Keratinocyte (primary cell): ENCODE results near the gene SMOC1. TPM values are rescaled to one million over a fixed set of nuclear protein-coding genes. Genes with fewer than 3 reads are reported as not detected.

Experiments
- DNase-seq: peaks from one replicate; pipeline ENCODE4 v3.0.0-alpha.2; 2011; ENCODE audit warnings: low read depth, missing footprints, low spot score
- FAIRE-seq: peaks from 2 replicates; lab custom pipeline; 2011; peaks lifted over from hg19 to GRCh38; lab: Jason Lieb, UNC
- H2AFZ ChIP-seq: 2 replicates; pipeline ENCODE4 v1.6.0; 2012; ENCODE audit warnings: low read length, control low read depth, inconsistent platforms; ENCODE audit not compliant: control insufficient read depth
- H3K27ac ChIP-seq: 2 replicates; pipeline ENCODE4 v1.5.1; 2011; ENCODE audit warnings: low read length; ENCODE audit not compliant: control insufficient read depth, insufficient read depth
- H3K27me3 ChIP-seq: 3 replicates; pipeline ENCODE4 v1.6.0; 2011; ENCODE audit warnings: low read length; ENCODE audit not compliant: control insufficient read depth, insufficient read depth; ENCODE audit errors: extremely low read depth
- H3K36me3 ChIP-seq, 2 experiments: 2 replicates in 1 of 2; 3 replicates in 1 of 2; pipeline ENCODE4 v1.5.1; 2011; ENCODE audit warnings: low read length in 2 of 2, mild to moderate bottlenecking in 1 of 2; ENCODE audit not compliant: control insufficient read depth in 2 of 2, insufficient read depth in 2 of 2; ENCODE audit errors: extremely low read depth in 1 of 2
- H3K4me1 ChIP-seq: 3 replicates; pipeline ENCODE4 v1.5.1; 2011; ENCODE audit warnings: low read length; ENCODE audit not compliant: control insufficient read depth, insufficient read depth; ENCODE audit errors: extremely low read depth
- H3K4me2 ChIP-seq: 3 replicates; pipeline ENCODE4 v1.6.0; 2011; ENCODE audit warnings: low read depth, low read length; ENCODE audit not compliant: control insufficient read depth, insufficient read depth; ENCODE audit errors: extremely low read depth
- H3K4me3 ChIP-seq, 3 experiments: fragments of 200-600 bp in 1 of 3; sonication (generic) in 1 of 3; 2 replicates in 2 of 3; 3 replicates in 1 of 3; pipeline ENCODE4 v1.5.1; 2011 to 2016; ENCODE audit warnings: low read length in 3 of 3, mild to moderate bottlenecking in 3 of 3, control low read depth in 2 of 3, inconsistent platforms in 1 of 3, low read depth in 1 of 3, mixed read lengths in 1 of 3, mixed run types in 1 of 3, moderate library complexity in 1 of 3; ENCODE audit not compliant: control insufficient read depth in 2 of 3, insufficient read depth in 2 of 3; ENCODE audit errors: extremely low read depth in 1 of 3
- H3K79me2 ChIP-seq: 2 replicates; pipeline ENCODE4 v1.6.0; 2012; ENCODE audit warnings: low read length; ENCODE audit not compliant: control insufficient read depth, insufficient read depth
- H3K9ac ChIP-seq: 3 replicates; pipeline ENCODE4 v1.6.0; 2011; ENCODE audit warnings: low read length; ENCODE audit not compliant: control insufficient read depth, insufficient read depth; ENCODE audit errors: extremely low read depth
- H3K9me1 ChIP-seq: 3 replicates; pipeline ENCODE4 v1.6.0; 2011; ENCODE audit warnings: low read length; ENCODE audit not compliant: control insufficient read depth, insufficient read depth; ENCODE audit errors: extremely low read depth
- H3K9me3 ChIP-seq: 2 replicates; pipeline ENCODE4 v1.5.1; 2012; ENCODE audit warnings: low read depth, low read length; ENCODE audit not compliant: control insufficient read depth
- H4K20me1 ChIP-seq: 3 replicates; pipeline ENCODE4 v1.6.0; 2011; ENCODE audit warnings: low read length; ENCODE audit not compliant: control insufficient read depth, insufficient read depth; ENCODE audit errors: extremely low read depth
- EZH2 ChIP-seq: IDR thresholded peaks from one replicate; pipeline ENCODE4 v1.6.1; 2012; ENCODE audit warnings: inconsistent platforms, mild to moderate bottlenecking, low read length, moderate library complexity
- dilution Hi-C: fragments of 300-500 bp; cut with MboI; formaldehyde crosslinking; loops from one replicate; pipeline ENCODE4 v1.7.0; 2020; ENCODE audit warnings: low sequenced_read_pairs; ENCODE audit not compliant: extremely low pct_ligation_motif_present
- polyA plus RNA-seq, 5 experiments: library from polyadenylated mRNA; depleted of rRNA in 3 of 5; stranded (reverse) in 3 of 5; stranded (forward) in 1 of 5; unstranded in 1 of 5; fragments of >200 nt; gene quantifications; 1 replicate in 1 of 5; 2 replicates in 3 of 5; 3 replicates in 1 of 5; pipeline versions ENCODE4 v1.2.1 to v1.2.3, GENCODE V29; 2011 to 2012; ENCODE audit warnings: missing spikeins in 2 of 5, low read depth in 1 of 5, low replicate concordance in 1 of 5
- TF ChIP-seq, protein P1 (sequence below), 3 experiments: IDR thresholded peaks in 1 of 3; conservative IDR thresholded peaks in 1 of 3; optimal IDR thresholded peaks in 1 of 3; 2 replicates in 2 of 3; 3 replicates in 1 of 3; pipeline versions ENCODE3 to v1.5.1; 2011; ENCODE audit warnings: low read length in 3 of 3, mild to moderate bottlenecking in 3 of 3, moderate library complexity in 2 of 3, control low read depth in 1 of 3, inconsistent platforms in 1 of 3; ENCODE audit not compliant: insufficient read depth in 2 of 3; ENCODE audit errors: extremely low read depth in 1 of 3

SMOC1 gene
- polyA plus RNA-seq, 1 donor (not counting 4 experiments of a cell fraction or from before 2014, with no cell fraction given) = 6.0 TPM

GRCh38 chr14:69909826-69910550 lies 30.8 kb downstream of the SMOC1 start:
- no peak overlapping the region for H3K9ac ChIP-seq
- no peak for FAIRE-seq
- no peaks in the 10 kb centered on the region for H3K9me1 ChIP-seq
- no peaks in the 10 kb centered on the region for H3K9me3 ChIP-seq
- no peak overlapping the region for H3K4me2 ChIP-seq
- H3K4me1 ChIP-seq = no peaks in the 10 kb centered on the region
- H2AFZ ChIP-seq = no peak overlapping the region
- no peak for TF ChIP-seq EZH2
- TF ChIP-seq, protein P1, sequence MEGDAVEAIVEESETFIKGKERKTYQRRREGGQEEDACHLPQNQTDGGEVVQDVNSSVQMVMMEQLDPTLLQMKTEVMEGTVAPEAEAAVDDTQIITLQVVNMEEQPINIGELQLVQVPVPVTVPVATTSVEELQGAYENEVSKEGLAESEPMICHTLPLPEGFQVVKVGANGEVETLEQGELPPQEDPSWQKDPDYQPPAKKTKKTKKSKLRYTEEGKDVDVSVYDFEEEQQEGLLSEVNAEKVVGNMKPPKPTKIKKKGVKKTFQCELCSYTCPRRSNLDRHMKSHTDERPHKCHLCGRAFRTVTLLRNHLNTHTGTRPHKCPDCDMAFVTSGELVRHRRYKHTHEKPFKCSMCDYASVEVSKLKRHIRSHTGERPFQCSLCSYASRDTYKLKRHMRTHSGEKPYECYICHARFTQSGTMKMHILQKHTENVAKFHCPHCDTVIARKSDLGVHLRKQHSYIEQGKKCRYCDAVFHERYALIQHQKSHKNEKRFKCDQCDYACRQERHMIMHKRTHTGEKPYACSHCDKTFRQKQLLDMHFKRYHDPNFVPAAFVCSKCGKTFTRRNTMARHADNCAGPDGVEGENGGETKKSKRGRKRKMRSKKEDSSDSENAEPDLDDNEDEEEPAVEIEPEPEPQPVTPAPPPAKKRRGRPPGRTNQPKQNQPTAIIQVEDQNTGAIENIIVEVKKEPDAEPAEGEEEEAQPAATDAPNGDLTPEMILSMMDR (optimal IDR thresholded peaks at IDR 0.05 in 1 of 3, IDR thresholded peaks at IDR 0.05 in 1 of 3, conservative IDR thresholded peaks at IDR 0.05 in 1 of 3; ENCODE audit: extremely low read depth in 1 of 3, insufficient read depth in 2 of 3, low read length in 3 of 3) = no peak
- H3K36me3 ChIP-seq = no peaks in the 10 kb centered on the region
- no peaks in the 10 kb centered on the region for H3K79me2 ChIP-seq
- no peak overlapping the region for H3K4me3 ChIP-seq
- H3K27me3 ChIP-seq = no peaks in the 10 kb centered on the region
- H3K27ac ChIP-seq = no peak overlapping the region
- dilution Hi-C loops = no loop called here
- no peaks in the 10 kb centered on the region for H4K20me1 ChIP-seq
- DNase-seq = no peak

GRCh38 chr14:69910871-69911270 lies 31.7 kb downstream of the SMOC1 start:
- FAIRE-seq = no peak
- dilution Hi-C loops = no loop called here

More at GRCh38 chr14:69910871-69911270, 31.7 kb downstream of the SMOC1 start:
- DNase-seq = no peak
- H3K36me3 ChIP-seq = no peaks in the 10 kb centered on the region
- no peak overlapping the region for H3K9ac ChIP-seq
- no peak for TF ChIP-seq EZH2
- TF ChIP-seq, protein P1 (optimal IDR thresholded peaks at IDR 0.05 in 1 of 3, IDR thresholded peaks at IDR 0.05 in 1 of 3, conservative IDR thresholded peaks at IDR 0.05 in 1 of 3; ENCODE audit: extremely low read depth in 1 of 3, insufficient read depth in 2 of 3, low read length in 3 of 3) = no peak
- H3K4me1 ChIP-seq = no peaks in the 10 kb centered on the region
- H3K79me2 ChIP-seq = no peaks in the 10 kb centered on the region
- no peaks in the 10 kb centered on the region for H3K9me1 ChIP-seq
- no peaks in the 10 kb centered on the region for H3K27me3 ChIP-seq
- no peak overlapping the region for H3K4me2 ChIP-seq
- no peak overlapping the region for H2AFZ ChIP-seq
- H3K27ac ChIP-seq = no peak overlapping the region
- no peaks in the 10 kb centered on the region for H4K20me1 ChIP-seq
- H3K4me3 ChIP-seq = no peak overlapping the region
- H3K9me3 ChIP-seq = no peaks in the 10 kb centered on the region
